ENCODE data around the gene UQCRFS1. TPM values are rescaled to one million over a fixed set of nuclear protein-coding genes. Genes with fewer than 3 reads are reported as not detected.

UQCRFS1 gene
- polyA plus RNA-seq (2011; rRNA removed) (32.8 and 48.8 TPM in 2 replicates), polyA minus RNA-seq (2011; rRNA and poly(A)+ RNA removed) (12.7 and 18.8 TPM in 2 replicates)

DNA sequence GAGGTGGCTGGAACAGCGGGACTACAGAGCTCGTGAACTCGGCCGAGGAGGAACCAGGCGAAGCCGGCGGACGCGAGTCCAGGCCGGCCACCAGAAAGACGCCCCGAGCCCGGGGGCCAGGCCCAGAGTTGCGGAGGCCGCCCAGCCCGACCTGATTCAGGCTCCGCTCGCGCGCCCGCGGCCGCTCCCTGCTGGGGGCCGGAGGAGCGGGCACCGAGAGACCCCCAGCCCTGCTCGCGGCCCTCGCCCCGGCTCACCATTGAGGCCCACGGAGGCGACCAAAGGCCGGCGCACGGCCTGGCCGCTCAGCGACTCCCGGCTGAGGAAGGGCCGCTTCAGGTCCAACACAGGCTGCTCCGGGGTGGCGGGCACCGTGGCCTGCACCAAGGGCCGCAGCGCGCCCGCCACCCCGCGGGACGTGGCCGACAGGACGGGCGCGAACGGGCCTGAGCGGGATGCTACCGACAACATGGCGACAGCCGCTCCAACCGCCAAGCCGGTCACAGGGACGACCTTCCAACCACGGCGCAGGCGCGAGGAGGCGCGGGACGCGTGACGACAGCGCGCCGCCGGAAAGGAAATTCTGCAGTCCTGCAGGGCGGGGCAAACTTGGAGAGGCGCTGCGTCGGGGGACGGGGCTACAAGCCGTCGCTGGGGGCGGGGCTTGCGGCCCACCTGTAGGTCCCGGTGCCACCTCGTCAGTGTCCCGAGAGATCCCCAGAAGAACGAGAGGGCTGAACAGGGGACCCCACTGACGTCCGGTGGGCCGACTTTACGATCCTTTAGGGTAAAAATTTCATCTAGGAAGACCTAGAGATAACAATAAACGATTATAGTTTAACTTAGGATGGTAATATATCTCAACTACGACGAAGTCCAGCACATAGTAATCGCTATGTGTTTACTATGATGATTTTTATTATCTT, at the start of gene UQCRFS1:
TSS of gene UQCRFS1 (minus strand) at position 504 of the 926 bp plus-strand sequence. CDS start at position 471, 33 bp downstream.
- DNase-seq (ENCODE audit: low read depth): peak; percentile 56
- Histone ChIP-seq H3K36me3 (ENCODE audit: control insufficient read depth, insufficient read depth, low read length) (no peaks in the 10 kb centered on the region), H3K4me3 (ENCODE audit: low read depth, low read length) (peak within 1 kb of the TSS; percentile 74), H3K27me3 (ENCODE audit: control insufficient read depth, insufficient read depth, low read length) (0 out of 2 replicates have a peak, but pooled peaks cover 4% of the 10 kb centered on the region)
- TF ChIP-seq, protein P1, sequence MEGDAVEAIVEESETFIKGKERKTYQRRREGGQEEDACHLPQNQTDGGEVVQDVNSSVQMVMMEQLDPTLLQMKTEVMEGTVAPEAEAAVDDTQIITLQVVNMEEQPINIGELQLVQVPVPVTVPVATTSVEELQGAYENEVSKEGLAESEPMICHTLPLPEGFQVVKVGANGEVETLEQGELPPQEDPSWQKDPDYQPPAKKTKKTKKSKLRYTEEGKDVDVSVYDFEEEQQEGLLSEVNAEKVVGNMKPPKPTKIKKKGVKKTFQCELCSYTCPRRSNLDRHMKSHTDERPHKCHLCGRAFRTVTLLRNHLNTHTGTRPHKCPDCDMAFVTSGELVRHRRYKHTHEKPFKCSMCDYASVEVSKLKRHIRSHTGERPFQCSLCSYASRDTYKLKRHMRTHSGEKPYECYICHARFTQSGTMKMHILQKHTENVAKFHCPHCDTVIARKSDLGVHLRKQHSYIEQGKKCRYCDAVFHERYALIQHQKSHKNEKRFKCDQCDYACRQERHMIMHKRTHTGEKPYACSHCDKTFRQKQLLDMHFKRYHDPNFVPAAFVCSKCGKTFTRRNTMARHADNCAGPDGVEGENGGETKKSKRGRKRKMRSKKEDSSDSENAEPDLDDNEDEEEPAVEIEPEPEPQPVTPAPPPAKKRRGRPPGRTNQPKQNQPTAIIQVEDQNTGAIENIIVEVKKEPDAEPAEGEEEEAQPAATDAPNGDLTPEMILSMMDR (IDR thresholded peaks at IDR 0.05; ENCODE audit: insufficient read depth, low read depth, low read length): no peak
- CTCF ChIA-PET: interaction anchor here (1.2 to 1.4 kb wide), 2 partner anchors 21 to 50 kb away, joined by 3 to 4 read pairs; no protein-coding TSS in a partner anchor
- POLR2A ChIA-PET: no interaction called here

GRCh38 chr19:29262085-29262484, 49.1 kb upstream of the UQCRFS1 start:
- no peak overlapping the region for H3K4me3 ChIP-seq (ENCODE audit: low read depth, low read length)
- ChIA-PET POLR2A (no interaction called here), CTCF (interaction anchor here (0.6 to 3.8 kb wide), 6 partner anchors 10 to 526 kb away, joined by 3 to 52 read pairs (median 6); no protein-coding TSS in a partner anchor)
- no peak for DNase-seq (ENCODE audit: low read depth)
- H3K27me3 ChIP-seq (ENCODE audit: control insufficient read depth, insufficient read depth, low read length): no peaks in the 10 kb centered on the region
- no peaks in the 10 kb centered on the region for H3K36me3 ChIP-seq (ENCODE audit: control insufficient read depth, insufficient read depth, low read length)
- TF ChIP-seq, protein P1 (IDR thresholded peaks at IDR 0.05; ENCODE audit: insufficient read depth, low read depth, low read length): no peak

DNA sequence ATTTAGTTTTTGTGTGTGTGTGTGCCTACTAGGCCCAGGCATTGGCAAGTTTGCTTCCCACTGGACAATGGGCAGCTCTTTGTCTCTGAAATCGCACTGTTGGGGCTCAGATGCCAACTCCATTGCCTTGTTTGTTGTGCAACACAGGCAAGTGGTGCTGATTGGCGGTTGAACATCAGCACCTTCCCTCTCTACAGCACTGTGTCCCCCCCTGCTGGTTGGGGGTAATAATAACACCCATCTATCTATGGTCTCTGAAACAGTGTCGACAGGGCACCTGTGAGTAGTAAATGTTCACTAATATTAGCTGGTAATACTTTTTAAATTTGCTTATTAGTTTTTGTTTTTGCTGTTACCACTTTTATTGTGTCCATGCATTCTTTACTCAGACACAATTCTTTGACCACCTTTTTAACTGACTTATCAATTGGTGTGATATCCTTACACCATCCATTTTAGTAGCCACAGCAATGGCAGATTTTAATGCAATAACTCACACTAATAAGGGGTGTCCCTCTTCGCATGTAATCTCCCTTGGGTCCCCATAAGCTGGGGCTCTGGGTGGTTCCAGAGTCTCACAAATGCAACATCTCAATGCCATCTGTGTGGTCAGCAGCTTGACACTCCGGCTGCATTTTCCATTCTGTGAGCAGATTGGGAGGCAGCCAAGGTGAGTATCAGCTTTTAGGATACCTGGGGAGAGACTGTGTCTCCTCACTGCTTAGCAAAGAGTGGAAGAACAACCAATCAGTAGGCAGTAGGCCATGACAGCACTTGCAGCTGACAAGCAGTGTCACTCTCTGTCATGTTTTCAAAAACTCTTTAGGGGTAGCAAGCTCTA, 47.7 kb upstream of the UQCRFS1 start:
- no peaks in the 10 kb centered on the region for H3K27me3 ChIP-seq (ENCODE audit: control insufficient read depth, insufficient read depth, low read length)
- H3K36me3 ChIP-seq (ENCODE audit: control insufficient read depth, insufficient read depth, low read length): no peaks in the 10 kb centered on the region
- no peak overlapping the region for H3K4me3 ChIP-seq (ENCODE audit: low read depth, low read length)
- POLR2A ChIA-PET: no interaction called here
- CTCF ChIA-PET: interaction anchor here (0.7 to 1.6 kb wide), 6 partner anchors 9 to 524 kb away, joined by 3 to 9 read pairs (median 3); no protein-coding TSS in a partner anchor
- TF ChIP-seq, protein P1 (IDR thresholded peaks at IDR 0.05; ENCODE audit: insufficient read depth, low read depth, low read length): peak; percentile 37; the same call in 1 of the 2 replicates
- no peak for DNase-seq (ENCODE audit: low read depth)

DNA sequence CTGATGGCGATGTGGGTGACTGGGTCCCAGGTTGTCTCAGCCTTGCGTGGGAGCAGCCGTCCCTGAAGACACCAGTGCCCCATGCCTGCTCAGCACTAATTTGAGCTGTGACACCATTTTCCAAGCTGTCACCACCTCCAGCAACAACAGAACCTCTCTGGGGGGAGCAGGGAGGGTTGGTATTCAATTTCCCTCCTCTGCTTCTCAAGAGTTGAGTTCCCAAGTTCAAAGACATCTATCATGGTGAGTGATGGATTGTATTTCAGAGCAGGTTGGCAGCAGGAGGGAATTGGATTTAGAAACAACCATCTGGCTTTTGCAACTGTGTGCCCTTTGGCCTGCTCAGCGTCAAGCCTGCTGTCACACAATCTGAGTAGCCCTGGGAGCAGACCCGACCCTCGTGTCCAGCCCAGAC, 46.9 kb upstream of the UQCRFS1 start:
- Histone ChIP-seq H3K36me3 (ENCODE audit: control insufficient read depth, insufficient read depth, low read length) (no peaks in the 10 kb centered on the region), H3K27me3 (ENCODE audit: control insufficient read depth, insufficient read depth, low read length) (no peaks in the 10 kb centered on the region), H3K4me3 (ENCODE audit: low read depth, low read length) (no peak overlapping the region)
- CTCF ChIA-PET: interaction anchor here (0.6 to 1.7 kb wide), 5 partner anchors 10 to 573 kb away, joined by 3 to 9 read pairs (median 3); no protein-coding TSS in a partner anchor
- TF ChIP-seq, protein P1 (IDR thresholded peaks at IDR 0.05; ENCODE audit: insufficient read depth, low read depth, low read length): no peak
- POLR2A ChIA-PET: no interaction called here
- DNase-seq (ENCODE audit: low read depth): no peak

Measured in BJ (cell line).